Stimulated activated CD8-positive, alpha-beta memory T cell treated with anti-CD3 and anti-CD28 coated beads, Interleukin-12 subunit alpha, Interleukin-12 subunit beta, amount 100 ng/mL, for 24 hours (primary cell): ENCODE results near the gene SLC40A1.

Experiments used
- DNase-seq: peaks from one replicate; pipeline ENCODE4 v3.0.0-alpha.2; 2020; ENCODE audit errors: extremely low read depth

The SLC40A1 gene

DNA sequence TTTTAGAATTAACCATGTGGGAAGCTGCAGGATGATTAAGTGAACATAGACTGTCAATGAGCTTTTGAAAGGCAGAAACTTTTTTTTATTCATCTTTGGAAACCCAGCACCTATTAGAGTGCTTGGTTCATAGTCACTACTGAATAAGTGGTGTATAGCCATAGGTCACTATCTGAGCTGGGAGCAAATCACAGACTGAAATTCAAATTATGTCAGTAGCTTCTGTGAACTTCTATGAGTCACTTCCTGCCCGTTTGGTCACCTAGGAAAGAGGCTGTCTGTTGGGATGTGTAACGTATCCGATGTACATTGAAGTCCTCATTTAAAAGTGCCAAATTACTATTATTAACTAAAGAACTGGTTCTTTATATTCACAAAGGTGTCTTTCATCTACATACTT is 20.5 kb upstream of the SLC40A1 start:
- no peak for DNase-seq

DNA sequence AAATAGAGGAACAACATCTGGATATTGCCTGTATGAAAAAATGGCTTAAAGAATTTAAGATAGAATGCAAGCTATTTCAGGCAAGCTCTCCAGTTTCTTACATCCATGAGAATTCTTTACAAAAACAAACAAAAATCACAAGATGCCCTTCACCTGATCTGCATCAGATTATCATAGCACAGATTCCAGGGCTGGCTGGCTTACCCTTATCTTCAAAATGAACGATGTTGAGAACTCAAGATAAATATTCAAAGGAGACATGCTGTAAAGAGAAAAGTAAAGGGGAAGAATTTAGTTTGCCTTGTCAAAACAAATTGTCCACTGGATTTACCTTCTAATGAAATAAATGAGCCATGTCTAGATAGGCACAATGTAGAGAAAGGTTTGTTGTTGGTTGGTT is 18.7 kb upstream of the SLC40A1 start:
- no peak for DNase-seq

DNA sequence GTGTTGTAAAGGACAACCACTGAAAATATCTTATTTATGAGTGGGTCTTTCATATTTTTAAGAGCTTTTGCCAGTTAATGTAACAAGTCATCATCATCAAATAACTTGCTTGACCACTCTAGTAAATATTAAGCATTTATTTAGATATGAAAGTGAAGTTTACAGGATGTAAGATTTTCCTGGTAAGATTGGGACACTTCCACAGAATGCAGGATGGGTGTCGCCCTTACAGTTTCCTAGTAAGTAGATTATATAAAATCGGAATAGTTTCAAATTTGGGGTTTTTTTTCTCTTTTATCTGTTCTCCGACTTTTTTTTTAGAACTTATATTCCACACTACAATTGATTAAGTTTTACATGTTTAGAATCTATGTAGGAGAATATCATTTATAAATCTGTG is 14.8 kb upstream of the SLC40A1 start:
- DNase-seq: no peak

DNA sequence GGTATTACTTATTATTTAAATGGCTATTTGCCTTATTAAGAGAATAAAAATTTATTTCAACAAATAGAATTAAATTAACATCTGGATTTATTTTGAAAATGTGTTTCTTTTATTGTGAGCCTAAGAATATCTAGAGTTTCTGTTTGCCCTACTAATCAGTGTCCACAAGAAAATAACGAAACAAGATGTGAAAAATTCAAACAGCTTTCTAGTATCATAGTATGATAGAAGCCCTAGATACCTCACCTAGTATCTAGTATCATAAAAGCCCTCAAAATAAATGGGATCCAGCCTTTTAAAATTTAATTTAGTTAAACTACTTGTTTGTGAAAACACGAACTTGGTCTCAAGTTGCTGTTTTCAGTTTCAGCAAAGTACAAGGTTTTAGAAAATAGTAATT is 13.7 kb upstream of the SLC40A1 start:
- DNase-seq: no peak

DNA sequence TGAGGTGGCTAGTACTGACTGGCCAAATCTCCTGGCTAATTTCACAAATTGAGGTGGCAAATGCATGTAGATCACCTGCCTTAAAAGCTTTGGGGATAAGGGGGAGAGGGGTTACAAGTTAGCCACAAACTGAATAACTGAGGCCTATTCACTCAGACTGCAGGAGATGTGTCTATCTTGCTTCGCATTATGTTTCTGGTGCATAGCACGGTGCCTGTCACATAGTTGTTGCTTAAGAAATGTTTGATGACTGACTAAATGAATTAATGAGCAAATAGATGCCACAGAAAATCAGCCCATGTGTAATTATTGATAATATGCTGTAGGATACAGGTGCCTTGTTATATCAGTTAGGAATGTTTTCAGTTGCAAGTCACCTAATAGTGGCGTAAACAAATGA is 12.5 kb upstream of the SLC40A1 start:
- no peak for DNase-seq

DNA sequence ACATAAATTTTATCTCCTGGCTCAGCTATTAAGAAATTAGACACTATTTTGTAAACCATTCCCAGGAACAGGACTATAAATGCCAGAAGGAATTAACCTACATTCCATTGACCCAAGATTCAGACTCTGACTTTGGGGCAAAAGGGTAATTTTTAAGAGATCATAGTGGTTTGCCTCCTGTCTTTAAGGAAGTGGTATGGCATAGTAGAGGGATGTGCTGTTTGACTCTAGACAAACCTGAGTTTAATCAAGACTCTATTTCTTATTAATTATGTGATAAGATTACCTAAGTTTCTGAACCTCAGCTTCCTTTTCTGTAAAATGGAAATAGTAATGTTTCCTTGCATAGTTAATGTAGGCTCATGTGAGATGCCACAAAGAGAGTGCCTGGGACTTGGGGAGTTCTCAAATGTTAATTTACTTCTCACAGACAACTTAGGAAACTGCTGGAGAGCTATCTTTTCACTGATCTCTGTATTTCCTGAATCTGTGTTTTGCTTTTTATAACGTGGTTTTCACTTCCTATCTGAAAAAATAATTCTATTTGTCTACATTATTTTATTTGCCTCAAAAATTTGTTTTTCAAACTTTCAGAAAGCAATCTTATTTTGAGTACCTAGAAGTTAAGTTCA is 11.9 kb upstream of the SLC40A1 start:
- no peak for DNase-seq

DNA sequence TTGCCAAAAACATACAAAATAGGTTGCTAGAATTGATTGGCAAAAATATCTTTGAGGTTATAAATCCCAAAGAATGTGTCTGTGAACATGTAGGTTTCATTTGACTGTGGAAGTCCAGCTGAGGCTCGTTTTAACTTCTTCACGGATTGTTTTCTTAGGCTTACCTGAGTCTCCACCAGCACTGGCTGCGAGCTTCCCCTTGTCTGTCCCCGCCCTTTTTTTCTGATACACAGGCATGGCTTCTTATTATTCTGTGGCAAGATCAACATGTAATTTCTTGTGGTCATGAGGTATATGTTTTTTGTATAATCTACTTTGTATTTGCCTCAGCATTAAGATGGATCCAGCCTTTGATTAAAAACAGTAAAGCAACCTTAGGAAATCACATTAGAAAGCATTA is 7.2 kb upstream of the SLC40A1 start:
- no peak for DNase-seq

DNA sequence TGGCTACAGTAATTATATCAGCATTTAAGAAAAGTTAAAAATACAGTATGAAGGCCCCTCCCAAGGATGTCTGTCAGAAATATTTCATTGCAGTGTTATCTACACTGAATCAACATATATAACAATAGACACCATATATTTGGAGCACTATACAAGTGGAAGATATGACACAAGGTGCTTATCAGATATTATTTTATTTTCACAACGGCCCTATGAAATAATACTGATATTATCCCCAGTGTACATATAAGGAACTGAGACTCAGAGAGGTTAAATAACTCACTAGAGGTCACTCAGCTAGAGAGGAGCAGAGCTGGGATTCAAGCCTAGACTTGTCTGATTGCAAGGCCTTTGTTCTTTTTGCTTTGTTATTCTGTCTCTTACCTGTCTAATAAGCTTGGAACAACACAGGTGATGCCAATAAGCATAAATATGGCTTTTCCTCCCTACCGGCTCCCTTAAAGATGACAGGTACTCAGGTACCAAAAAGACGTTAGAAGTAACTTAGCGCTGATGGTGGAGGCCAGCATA is 4.7 kb upstream of the SLC40A1 start:
- DNase-seq: no peak

DNA sequence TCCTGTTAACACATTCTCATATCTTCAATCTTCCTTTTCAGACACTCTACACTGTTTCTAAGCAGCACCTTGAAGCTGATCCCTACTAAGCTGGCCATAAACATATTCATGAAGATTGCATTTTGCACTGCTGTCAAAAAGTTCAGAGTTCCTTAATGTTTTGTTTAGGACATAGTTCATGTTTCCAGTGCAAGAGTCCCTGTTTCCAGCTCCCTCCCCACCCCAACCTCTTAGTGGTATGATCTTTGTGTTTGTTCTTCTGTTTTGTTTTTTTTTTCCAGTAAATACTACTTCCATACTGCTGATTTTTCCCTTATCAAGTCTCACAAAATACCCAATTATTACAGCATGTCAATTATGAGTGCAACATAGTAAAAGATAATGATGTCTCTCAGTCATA is 4.1 kb upstream of the SLC40A1 start:
- no peak for DNase-seq

DNA sequence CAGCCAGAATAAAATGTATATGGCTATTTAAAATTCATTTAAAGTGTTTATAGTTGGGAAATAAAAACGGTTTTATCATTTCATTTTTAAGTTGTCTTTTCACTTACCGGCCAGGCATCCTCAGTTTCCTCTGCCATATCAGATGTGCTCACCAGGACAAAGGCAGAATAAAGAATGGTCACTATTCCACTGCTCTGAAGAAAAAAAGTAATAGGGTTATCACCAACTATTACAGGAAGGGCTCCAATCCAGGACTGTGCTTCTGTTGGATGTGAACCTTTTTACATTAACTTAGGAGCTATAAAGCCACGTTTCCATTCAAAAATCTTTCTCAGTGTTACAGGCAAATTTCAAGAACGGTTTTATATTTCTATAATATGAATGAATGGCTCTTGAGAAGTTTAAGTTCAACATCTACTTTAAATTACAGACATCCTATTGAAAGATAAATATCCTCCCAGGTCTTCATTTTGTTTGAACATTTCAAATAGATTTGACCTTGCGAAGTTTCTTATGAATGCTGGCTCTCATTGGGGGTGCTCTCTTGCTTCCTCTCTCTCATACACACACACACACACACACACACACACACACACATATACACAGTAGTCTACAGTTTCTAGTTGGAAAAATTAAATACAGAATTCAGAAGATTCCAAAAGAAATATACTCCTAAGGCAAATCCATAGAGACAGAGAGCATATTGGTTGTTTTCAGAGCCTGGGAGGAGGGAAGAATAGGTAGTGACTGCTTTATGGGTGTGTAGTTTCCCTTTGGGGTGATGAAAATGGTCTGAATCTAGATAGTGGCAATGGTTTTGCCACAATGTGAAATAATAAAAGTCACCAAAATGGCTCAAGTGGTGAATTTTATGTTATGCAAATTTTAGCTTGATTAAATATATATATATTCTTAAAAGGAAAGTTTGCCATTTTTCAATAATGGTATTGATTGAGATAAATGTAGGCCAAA is 2.9 kb upstream of the SLC40A1 start:
- DNase-seq: no peak

DNA sequence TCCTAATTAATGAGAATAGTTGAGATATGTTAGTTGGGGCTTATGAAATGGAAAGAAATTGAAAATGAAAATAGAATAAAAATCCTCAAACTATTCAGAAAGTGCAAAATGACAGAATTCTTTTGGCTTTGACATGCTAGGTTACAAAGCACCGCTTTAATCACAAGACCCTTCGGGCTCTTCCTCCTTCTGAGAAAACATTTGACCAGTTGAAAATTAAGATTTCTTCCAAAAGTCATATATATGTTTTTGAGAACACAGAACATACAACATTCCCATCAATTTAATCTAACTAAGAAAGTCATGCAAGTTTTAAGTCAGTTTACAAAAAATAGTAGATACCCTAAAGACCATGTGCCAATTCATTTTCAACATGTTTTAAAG is 2.2 kb upstream of the SLC40A1 start:
- no peak for DNase-seq

DNA sequence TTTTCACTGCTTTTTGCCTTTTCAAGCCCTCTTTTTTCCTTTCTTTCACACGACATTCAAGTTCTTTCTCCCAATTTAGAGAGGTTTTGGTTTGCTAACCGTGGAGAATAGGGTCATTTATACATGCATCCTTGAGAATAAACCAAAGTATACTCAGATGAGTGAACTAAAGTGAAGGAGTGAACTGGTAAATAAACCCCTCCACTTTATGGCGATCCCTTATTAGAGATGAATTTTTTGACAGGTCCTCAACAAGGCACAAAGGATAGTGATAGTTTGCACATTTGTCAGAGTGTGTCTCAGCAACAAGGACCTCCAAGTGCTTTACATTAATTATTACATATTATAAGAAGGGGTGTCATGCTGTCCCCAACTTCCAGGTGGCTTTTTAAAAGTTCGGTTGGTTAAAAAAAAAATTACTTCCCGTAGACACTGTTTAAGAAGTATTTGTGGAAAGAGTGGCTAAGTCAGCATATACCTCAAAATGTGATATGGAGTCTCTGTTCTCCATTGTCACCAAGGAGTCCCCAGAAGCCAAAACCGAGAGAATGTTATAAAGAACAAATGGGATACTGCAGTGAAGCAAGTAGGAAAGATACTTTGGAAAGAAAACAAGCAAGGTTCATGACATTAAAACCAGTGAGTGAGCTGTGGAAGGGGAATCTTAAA is 1.7 kb upstream of the SLC40A1 start:
- DNase-seq: no peak

DNA sequence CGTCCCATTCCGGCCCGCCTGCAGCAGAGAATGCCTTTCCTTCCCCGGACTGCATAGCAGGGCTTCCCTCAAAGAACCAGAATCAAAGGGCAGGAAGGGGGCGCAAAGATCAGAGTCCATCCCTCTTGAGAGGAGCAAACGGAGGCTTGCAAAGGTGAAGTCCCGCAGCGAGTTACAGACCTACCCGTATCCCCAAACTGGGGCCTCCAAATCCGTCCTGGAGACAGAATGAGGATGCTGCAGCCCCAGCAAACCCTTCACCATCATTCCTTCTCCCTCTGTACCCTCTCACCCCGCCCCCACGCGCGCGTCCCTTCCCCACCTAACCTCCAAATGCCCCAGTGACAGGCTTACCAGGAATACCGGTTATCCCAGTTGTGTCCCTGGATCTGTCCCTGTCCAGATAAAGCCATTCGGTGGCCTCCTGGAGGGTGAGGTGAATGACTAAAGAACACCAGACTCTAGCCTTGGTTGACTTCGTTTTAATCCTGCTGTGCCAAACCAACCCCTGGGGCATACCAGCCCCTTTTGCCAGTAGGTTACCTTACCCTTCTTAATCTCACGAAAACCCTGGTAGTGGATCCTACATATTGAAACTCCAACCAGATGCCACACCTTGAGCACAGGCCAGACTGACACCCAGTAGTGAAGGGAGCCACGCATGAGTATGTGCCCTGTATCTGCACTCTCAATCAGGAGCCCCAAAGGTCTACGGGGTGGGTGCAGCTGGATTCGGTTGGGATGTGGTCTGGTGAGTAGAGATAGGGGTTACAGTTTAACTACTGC is 961 bp upstream of the SLC40A1 start:
- no peak for DNase-seq

DNA sequence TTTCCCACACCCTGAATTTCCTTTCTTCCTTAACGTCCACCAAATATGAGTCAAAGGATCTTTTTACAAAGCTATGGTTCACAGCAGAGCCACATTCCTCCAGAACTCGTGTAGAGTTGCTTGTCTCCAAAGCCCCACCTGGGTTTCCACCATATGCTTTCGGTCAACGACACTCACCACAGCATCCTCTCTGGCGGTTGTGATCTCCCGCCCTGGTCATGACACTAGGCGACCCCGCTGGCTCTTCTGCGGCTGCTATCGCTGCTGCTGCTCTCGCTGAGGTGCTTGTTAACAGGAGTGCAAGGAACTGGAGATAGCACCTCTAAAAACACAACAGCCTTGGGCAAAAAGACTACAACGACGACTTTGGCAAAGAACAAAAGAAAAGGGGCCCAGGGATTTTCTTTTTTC is 340 bp downstream of the SLC40A1 start:
- no peak for DNase-seq

DNA sequence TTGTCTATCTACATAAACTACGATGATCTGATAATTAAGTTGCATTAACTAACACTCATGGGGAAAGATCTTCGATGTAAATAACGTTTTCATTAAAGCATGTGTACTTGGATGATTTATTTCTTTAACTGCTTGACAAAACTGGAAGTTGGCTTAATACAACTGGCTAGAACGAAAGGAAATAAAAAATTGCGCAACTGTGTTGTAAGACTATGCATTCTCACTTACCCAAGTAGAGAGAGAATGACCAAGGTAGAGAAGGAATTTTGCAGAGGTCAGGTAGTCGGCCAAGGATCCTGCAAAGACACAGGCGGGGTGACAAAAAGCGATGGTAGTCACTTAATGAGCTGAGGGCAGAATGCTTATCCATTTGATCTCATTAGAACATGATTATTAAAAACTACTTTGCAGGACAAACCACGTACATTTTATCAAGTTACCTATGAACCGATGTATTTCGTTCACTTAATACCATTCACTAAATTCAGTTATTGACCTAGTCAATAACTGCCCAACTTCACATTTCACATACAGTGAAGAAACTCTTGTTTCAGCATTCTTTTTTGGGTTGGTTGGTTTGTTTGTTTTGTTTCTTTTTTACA is 900 bp downstream of the SLC40A1 start:
- no peak for DNase-seq

DNA sequence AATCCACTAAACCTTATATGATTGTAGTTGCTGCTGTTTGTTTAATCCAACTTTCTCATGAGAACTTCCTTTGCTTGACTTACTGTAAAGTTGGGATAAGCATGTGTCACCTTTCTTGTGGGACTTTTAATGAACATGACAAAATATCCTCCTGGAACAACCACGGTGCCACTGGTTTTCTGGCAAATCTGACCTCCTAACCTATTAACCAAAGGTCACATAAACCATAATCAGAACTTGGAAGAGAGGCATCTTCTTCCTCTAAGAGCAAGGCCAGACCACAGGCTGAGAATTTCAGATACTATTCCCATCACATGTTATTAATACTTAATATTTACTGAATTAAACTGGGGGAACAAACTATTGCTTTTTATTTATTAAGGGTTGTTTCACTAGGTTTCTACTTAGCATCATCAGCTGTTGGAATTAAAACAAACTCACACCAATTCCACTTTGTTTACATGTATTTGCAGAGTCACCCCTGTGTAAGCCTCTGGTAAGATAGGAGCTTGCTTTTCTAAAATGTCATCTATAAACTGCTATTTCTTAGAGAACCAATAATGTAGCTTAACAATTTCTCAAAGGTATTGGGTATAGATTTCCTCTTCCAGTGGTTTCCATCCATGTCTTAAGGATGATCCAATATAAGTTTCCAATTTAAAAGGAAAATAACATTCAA is 2.2 kb downstream of the SLC40A1 start:
- DNase-seq: no peak

DNA sequence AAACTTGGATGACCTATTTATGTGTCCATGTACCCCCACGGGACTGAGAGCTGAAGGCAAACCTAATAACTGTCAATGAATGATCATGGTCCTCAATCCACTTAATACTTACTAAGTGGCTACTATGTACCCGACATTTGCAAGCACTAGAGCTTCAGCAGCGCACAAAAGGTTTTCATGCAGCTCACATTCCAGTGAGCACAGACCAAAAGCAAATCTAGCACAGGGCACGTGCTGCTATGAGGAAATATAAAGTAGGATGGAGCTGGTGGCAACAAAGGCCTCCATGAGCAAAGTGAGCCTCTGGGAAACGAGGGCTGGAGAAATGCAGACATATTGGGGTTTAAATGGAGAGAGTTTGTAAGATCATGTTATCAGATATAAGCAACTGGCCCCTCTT is 3.5 kb downstream of the SLC40A1 start:
- no peak for DNase-seq

DNA sequence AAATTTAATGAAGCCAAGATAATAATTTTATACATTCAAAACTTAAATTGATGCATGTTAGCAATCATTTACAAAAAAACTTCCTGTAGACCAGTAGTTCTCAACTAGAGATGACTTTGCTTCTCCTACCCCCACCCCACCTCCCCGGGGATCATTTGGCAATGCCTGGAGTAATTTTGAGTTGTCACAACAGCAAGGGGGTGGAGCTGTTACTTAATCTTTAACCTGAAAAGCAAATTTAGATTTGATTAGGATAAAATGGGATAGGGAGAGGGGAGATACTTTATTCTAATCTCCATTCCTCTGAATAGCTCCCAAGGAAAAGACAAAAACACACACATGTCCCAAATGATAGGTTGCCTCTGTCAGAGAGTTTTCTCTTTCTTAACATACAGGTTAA is 4.2 kb downstream of the SLC40A1 start:
- no peak for DNase-seq

DNA sequence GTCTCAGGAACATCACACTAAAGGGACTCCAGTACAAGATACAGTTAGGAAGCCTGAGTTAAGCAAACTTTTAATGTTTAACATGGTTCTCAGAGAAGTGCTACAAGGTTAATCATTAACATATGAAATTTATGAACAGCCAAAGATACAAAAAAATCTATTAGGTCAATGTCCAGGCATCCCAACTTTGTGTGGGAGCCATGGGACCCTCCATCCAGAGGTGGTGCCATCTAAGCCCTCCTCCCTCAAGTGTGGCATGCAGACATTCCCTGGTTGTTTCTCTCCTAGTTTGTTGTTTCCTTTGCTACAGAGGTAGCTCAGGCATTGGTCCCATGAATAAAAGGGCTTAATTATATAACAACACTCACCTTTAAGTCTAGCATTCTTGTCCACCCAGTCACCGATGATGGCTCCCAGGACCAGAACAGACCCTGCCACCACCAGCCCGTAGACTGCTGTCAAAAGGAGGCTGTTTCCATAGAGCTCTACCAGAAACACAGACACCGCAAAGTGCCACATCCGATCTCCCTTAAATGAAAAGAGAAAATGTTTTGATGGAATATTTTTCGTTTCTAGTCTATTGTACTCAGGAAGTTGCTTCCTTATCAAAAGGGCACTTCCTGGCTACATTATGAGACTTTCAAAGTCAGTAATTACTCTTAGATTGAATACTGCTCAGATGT is 5.7 kb downstream of the SLC40A1 start:
- no peak for DNase-seq

DNA sequence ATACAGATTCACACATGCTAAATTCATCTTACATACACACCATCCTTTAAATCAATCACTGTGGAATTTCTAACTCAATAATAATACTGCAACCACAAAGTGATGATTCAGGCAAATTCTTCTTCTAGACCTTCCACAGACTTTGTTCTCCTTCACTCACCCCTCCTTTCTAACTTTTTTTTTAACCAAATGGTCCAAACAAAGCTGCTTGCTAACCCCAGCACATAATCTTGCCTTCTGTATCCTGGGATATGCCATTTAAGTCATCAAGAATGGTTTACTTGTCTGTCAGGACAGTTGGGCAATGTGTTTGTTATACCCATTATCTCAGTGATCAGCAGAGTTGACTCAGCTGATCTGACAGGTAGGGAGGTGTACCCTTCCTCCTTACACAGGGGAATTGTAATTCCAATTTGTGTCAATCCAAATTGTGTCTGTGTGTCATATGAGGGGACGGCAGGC is 10.0 kb downstream of the SLC40A1 start:
- DNase-seq: no peak
